GM18870 (cell line): Measurements from ENCODE around the gene EFNA2.

ENCODE experiments used
- ATAC-seq: cut with Tn5 transposase; IDR thresholded peaks from one replicate; pipeline ENCODE4 v1.9.1; 2021; ENCODE audit warnings: moderate library complexity; ENCODE audit not compliant: unreplicated experiment

Gene EFNA2

GRCh38 chr19:1248786-1249297 lies 36.8 kb upstream of the EFNA2 start:
- ATAC-seq = no peak

- peak; percentile 46 for ATAC-seq
Observed at GRCh38 chr19:1249298-1249989, 36.2 kb upstream of the EFNA2 start.

- ATAC-seq = no peak
Observed at GRCh38 chr19:1249990-1250436, 35.7 kb upstream of the EFNA2 start.

- ATAC-seq = no peak
Observed at GRCh38 chr19:1250437-1251260, 35.0 kb upstream of the EFNA2 start.

- no peak for ATAC-seq
Observed at GRCh38 chr19:1251330-1252220, 34.1 kb upstream of the EFNA2 start.

DNA sequence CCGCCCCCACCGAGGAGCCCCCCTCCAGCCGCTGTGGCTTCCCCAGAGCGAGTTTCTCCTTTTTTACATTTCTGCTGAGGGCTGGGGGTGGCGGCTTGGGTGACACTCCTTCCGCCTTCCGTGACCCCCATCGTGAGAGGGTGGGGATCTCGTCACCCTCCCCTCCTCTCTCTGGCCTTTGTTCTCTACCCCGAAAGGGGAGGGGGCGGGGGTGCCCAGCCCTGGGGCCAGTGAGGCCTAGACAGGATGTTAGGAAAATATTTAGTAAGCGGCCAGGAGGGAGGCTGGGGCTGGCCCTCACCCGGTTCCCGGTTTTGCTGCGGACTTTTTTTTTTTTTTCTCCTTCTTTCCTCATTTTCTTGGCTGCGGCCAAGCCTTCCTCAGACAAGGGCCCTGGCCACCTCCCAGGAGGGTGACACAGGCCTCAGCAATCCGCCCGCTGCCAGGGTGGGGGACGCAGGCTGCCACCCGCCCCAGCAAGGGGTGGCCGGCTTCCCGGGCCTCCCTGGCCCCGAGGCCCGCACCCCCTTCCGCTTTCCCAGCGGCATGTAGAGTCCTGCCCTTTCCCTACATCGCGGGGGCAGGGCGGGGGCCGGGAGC lies 33.4 kb upstream of the EFNA2 start:
- ATAC-seq = no peak

DNA sequence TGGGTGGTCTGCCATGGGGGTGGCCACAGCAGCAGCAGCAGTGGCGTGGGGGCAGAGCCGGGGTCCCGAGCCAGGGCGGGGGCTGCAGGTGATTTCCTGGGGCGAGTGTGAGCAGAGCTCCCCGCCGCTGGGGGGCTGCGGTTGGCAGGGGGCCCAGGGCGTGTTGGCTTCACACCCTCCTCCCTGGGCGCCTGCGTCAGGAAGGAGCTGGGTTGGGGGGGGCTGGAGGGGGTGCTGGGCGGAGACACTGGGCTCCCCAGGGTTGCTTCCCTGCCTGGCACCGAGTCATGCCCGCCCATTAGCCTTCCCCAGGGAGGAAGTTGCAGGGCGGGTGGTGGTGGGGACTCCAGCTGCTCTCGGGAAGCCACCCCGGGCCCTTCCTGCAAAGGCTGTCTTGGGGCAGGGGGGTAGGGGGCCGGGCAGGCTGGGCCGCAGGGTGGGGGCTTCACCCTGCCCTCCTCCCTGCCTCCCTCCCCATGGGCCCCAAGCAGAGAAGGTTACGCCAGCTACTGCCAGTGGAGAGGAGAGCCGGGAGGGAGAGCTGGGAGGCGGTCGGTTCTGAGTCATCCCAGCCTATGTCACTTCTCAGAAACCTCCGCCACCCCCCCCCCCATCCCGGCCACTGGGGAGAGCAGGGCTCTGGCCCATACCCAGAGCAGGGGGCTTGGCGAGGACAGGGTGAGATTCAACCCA lies 32.7 kb upstream of the EFNA2 start:
- ATAC-seq = no peak

GRCh38 chr19:1253514-1254080 lies 32.1 kb upstream of the EFNA2 start:
- no peak for ATAC-seq

DNA sequence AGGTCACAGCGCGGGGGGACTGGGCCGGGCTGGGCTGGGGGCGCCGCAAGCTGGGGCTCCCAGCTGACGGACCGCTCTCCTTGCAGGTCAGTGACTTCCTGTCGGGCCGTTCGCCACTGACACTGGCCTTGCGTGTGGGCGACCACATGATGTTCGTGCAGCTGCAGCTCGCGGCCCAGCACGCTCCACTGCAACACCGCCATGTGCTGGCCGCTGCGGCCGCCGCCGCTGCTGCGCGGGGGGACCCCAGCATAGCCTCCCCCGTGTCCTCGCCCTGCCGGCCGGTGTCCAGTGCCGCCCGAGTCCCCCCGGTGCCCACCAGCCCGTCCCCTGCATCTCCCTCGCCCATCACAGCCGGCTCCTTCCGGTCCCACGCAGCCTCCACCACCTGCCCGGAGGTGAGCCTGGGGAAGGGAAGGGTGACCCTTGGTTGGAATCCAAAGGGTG lies 31.6 kb upstream of the EFNA2 start:
- ATAC-seq = no peak

GRCh38 chr19:1254530-1255185 lies 31.0 kb upstream of the EFNA2 start:
- no peak for ATAC-seq

DNA sequence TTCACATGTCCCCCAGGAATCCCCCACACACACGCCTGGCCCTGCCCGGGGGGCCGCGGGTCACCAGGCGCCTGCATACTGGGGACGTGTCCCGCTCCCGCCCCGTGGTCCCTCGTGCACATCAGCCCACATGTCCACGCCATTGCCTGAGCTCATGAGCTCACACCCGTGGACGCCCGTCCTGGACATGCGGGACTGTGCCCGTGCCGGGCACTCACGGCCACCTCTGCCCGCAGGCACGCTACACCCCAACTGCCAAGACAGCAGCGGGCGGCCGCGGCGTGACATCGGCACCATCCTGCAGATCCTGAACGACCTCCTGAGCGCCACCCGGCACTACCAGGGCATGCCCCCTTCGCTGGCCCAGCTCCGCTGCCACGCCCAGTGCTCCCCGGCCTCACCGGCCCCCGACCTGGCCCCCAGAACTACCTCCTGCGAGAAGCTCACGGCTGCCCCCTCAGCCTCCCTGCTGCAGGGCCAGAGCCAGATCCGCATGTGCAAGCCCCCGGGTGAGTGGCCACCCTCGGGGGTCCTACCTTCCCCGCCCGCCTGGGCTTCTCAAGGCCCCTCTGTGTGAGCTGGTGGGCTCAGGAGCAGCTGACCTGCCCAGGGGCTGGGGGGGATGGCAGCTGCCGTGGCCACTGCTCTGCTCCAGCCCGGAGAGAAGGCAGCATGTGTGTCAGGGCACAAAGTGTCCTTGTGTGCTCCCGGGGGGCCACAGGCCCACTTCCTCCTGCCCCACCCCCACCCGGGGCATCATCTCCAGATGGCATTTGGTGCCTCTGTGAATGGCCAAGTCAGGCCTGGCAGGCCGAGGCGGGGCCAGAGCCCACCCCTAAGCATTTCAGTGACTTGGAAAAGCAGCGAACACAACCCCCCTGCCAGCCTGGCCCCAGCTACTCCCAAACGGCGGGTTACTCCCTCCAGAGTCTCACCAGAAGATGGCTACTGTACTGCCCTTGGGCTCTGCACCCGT lies 30.2 kb upstream of the EFNA2 start:
- no peak for ATAC-seq

- no peak for ATAC-seq
Observed at GRCh38 chr19:1256646-1257474, 28.8 kb upstream of the EFNA2 start.

DNA sequence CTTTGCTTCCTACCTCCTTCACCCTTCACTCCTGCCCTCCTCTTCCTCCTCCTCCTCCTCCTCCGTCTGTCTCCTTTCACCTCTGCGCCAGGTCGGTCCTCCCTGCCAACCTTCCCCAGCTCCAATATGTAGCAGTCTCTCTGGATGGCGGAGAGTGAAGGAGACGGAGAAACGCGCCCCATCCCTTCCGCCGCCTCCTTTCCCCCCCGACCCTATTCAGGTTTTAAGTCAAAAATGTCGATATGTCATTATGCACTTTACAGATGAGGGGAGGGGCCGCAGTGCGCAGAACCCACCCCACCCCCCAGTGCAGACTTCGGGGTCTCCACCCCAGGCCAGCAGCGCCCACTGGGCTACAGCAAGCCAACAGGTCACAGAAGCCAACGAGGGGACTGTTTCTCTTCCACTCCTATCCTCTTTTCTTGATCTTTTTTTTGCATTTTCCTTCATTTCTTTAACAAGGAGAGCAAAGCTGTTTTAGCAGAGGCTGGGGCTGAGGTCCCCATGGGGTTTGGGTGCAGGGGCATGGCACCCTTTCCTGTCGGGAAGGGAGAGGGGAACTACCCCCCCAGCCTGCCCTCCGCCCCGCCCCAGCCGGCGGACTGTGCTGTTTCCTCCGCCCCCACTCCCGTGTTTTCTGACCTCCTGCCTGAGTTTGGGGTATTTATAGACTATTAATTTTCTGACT lies 28.1 kb upstream of the EFNA2 start:
- no peak for ATAC-seq

DNA sequence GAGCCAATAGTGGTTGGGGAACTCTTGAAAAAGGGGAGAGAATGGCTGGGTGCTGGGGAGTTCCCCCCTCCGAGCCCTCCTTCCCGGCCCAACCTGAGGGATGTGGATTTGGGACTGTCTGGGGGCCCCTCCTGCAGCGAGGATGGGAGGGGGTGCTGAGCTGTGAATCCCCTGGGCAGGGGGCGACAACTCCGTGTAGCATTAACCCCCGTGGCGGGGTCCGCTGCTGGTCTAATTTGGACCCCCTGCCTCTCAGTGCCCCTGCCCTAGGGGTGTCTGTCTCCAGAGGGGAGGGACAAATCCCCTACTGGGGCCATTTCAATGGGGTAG lies 27.5 kb upstream of the EFNA2 start:
- no peak for ATAC-seq

GRCh38 chr19:1258707-1259205 lies 26.9 kb upstream of the EFNA2 start:
- ATAC-seq = no peak

DNA sequence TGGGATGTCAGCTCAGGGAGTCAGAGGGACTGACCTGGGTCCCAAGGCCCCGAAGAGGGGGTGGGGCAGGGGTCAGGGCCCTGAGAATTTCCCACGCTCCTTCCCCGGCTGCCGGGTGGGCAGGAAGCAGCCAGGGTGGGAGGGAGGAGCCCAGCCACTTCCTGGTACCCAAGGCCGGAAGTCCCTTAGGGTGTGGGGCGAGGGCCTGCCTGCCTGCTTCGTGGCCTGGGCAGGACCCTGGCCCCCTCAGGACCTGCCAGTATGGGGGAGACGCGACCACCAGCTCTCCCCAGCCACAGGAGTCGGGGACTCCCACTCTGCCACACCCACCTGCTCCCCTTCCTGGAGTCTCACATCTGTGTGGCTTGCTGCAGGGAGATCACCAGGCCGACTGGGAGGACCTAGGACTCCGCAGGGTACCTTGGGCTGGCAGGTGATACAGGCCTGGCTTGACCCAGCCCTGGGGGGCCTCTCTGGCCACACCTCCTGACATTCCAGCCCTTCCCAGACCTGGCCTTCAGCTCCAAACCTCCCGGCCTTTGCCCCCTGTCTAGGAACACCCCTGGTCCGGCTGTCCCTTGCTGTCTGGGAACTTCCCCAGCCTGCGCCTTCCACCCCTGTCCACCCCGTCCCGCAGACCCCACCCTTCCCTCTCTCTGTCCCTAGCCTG lies 26.3 kb upstream of the EFNA2 start:
- ATAC-seq = no peak
